Measurements from ENCODE around the gene CARNS1. TPM values are rescaled to one million over a fixed set of nuclear protein-coding genes. Genes with fewer than 3 reads are reported as not detected.
"Not testable (repeated sequence)": the region's sequence is repeated elsewhere in the genome, so short reads cannot be mapped to it uniquely, and the experiment has no call there.

The CARNS1 gene
- total RNA-seq, 2 experiments from 2014 or later = 4.8 to 4.9 TPM

- H3K36me3 Mint-ChIP-seq (ENCODE audit: low read depth) = peaks cover 63% of the 10 kb centered on the region
- H3K27me3 Mint-ChIP-seq (ENCODE audit: low read depth) = no peaks in the 10 kb centered on the region
- peak overlapping the region; percentile 63 for H3K4me3 Mint-ChIP-seq
- ATAC-seq = no peak
- DNase-seq = no peak
- peaks cover 70% of the 10 kb centered on the region for H3K4me1 Mint-ChIP-seq (ENCODE audit: low read depth)
- ChIA-PET CTCF (interaction anchor here (0.7 to 31.4 kb wide), 3 partner anchors 16 to 41 kb away, joined by 3 to 998 read pairs (median 7); partner anchors contain the start of gene POLD4), POLR2A (interaction anchor here (0.6 to 3.2 kb wide), 4 partner anchors 11 to 422 kb away, joined by 3 to 11 read pairs (median 4); partner anchors contain the start of gene PTPRCAP)
- peak overlapping the region; percentile 89 for H3K27ac Mint-ChIP-seq
- H3K9me3 Mint-ChIP-seq (ENCODE audit: insufficient read depth) = no peaks in the 10 kb centered on the region
Measured at GRCh38 chr11:67397986-67398660, 17.4 kb upstream of the CARNS1 start.

- DNase-seq (no peak), ATAC-seq (no peak)
- ChIA-PET POLR2A (interaction anchor here (3.2 to 6.9 kb wide), 2 partner anchors 38 to 39 kb away, joined by 11 to 109 read pairs; partner anchors contain the start of gene PTPRCAP), CTCF (interaction anchor here (0.8 to 31.4 kb wide), 4 partner anchors 17 to 53 kb away, joined by 4 to 998 read pairs (median 20); partner anchors contain the start of gene POLD4)
- no peaks in the 10 kb centered on the region for H3K27me3 Mint-ChIP-seq (ENCODE audit: low read depth)
- H3K4me3 Mint-ChIP-seq = peak overlapping the region; percentile 40
- H3K4me1 Mint-ChIP-seq (ENCODE audit: low read depth) = peaks cover 68% of the 10 kb centered on the region
- peaks cover 59% of the 10 kb centered on the region for H3K36me3 Mint-ChIP-seq (ENCODE audit: low read depth)
- H3K27ac Mint-ChIP-seq = peak overlapping the region; percentile 64
- H3K9me3 Mint-ChIP-seq (ENCODE audit: insufficient read depth) = no peaks in the 10 kb centered on the region
Measured at GRCh38 chr11:67398661-67399563, 16.6 kb upstream of the CARNS1 start.

GRCh38 chr11:67400251-67400941 lies 15.1 kb upstream of the CARNS1 start:
- H3K27me3 Mint-ChIP-seq (ENCODE audit: low read depth) = no peaks in the 10 kb centered on the region
- no peak for ATAC-seq
- H3K9me3 Mint-ChIP-seq (ENCODE audit: insufficient read depth) = no peaks in the 10 kb centered on the region
- ChIA-PET POLR2A (interaction anchor here (0.6 to 6.9 kb wide), 11 partner anchors 9 to 161 kb away, joined by 3 to 109 read pairs (median 27); partner anchors contain the start of genes CDK2AP2, POLD4, PTPRCAP and RAD9A), CTCF (interaction anchor here (0.8 to 5.7 kb wide), 15 partner anchors 9 to 184 kb away, joined by 3 to 73 read pairs (median 9); partner anchors contain the start of genes AIP, GSTP1, PITPNM1 and POLD4)
- DNase-seq = no peak
- H3K27ac Mint-ChIP-seq = peak overlapping the region; percentile 86
- peak overlapping the region; percentile 90 for H3K4me3 Mint-ChIP-seq
- peaks cover 64% of the 10 kb centered on the region for H3K4me1 Mint-ChIP-seq (ENCODE audit: low read depth)
- peaks cover 64% of the 10 kb centered on the region for H3K36me3 Mint-ChIP-seq (ENCODE audit: low read depth)

- peak overlapping the region; percentile 90 for H3K4me3 Mint-ChIP-seq
- no peaks in the 10 kb centered on the region for H3K27me3 Mint-ChIP-seq (ENCODE audit: low read depth)
- CTCF ChIA-PET = interaction anchor here (0.6 to 5.7 kb wide), 28 partner anchors 9 to 229 kb away, joined by 3 to 73 read pairs (median 5); partner anchors contain the start of genes AIP, CDK2AP2, GSTP1 and NUDT8
- peak overlapping the region; percentile 86 for H3K27ac Mint-ChIP-seq
- H3K9me3 Mint-ChIP-seq (ENCODE audit: insufficient read depth) = no peaks in the 10 kb centered on the region
- ATAC-seq (no peak), DNase-seq (no peak)
- H3K36me3 Mint-ChIP-seq (ENCODE audit: low read depth) = peaks cover 66% of the 10 kb centered on the region
- peaks cover 65% of the 10 kb centered on the region for H3K4me1 Mint-ChIP-seq (ENCODE audit: low read depth)
- POLR2A ChIA-PET = interaction anchor here (1.0 to 6.9 kb wide), 13 partner anchors 10 to 139 kb away, joined by 3 to 109 read pairs (median 8); partner anchors contain the start of genes CDK2AP2, POLD4, PTPRCAP and RAD9A
Measured at GRCh38 chr11:67400942-67401494, 14.5 kb upstream of the CARNS1 start.

GRCh38 chr11:67401495-67402191 lies 13.8 kb upstream of the CARNS1 start, which contains the start of gene PPP1CA:
Gene PPP1CA (minus strand): TSS chr11:67401858. CDS start chr11:67401782, 76 bp downstream.
- peaks cover 65% of the 10 kb centered on the region for H3K4me1 Mint-ChIP-seq (ENCODE audit: low read depth)

GRCh38 chr11:67402192-67402839 lies 13.2 kb upstream of the CARNS1 start:
- ChIA-PET CTCF (interaction anchor here (0.8 to 5.7 kb wide), 25 partner anchors 11 to 228 kb away, joined by 3 to 73 read pairs (median 5); partner anchors contain the start of genes AIP, CDK2AP2, GSTP1 and NUDT8), POLR2A (interaction anchor here (0.6 to 6.9 kb wide), 16 partner anchors 10 to 140 kb away, joined by 3 to 109 read pairs (median 7); partner anchors contain the start of genes AIP, CDK2AP2, PITPNM1 and POLD4)
- H3K27ac Mint-ChIP-seq = peak overlapping the region; percentile 93
- peak; percentile 20 for DNase-seq
- peaks cover 68% of the 10 kb centered on the region for H3K36me3 Mint-ChIP-seq (ENCODE audit: low read depth)
- H3K9me3 Mint-ChIP-seq (ENCODE audit: insufficient read depth); H3K27me3 Mint-ChIP-seq (ENCODE audit: low read depth); ATAC-seq: not testable (repeated sequence)
- peak overlapping the region; percentile 62 for H3K4me3 Mint-ChIP-seq
- H3K4me1 Mint-ChIP-seq (ENCODE audit: low read depth) = peaks cover 66% of the 10 kb centered on the region

More at GRCh38 chr11:67401495-67402191, 13.8 kb upstream of the CARNS1 start, which contains the start of gene PPP1CA:
- Mint-ChIP-seq H3K27ac (peak within 1 kb of the TSS; percentile 93), H3K27me3 (ENCODE audit: low read depth) (no peaks in the 10 kb centered on the region), H3K9me3 (ENCODE audit: insufficient read depth) (no peaks in the 10 kb centered on the region), H3K4me3 (peak within 1 kb of the TSS; percentile 90), H3K36me3 (ENCODE audit: low read depth) (peaks cover 67% of the 10 kb centered on the region)
- POLR2A ChIA-PET = interaction anchor here (0.6 to 6.9 kb wide), 16 partner anchors 10 to 140 kb away, joined by 3 to 109 read pairs (median 7); partner anchors contain the start of genes AIP, CDK2AP2, PITPNM1 and POLD4
- CTCF ChIA-PET = interaction anchor here (0.6 to 5.7 kb wide), 29 partner anchors 10 to 228 kb away, joined by 3 to 73 read pairs (median 5); partner anchors contain the start of genes AIP, CDK2AP2, GSTP1 and NUDT8
- ATAC-seq (peak; percentile 74), DNase-seq (peak; percentile 92)

- DNase-seq; H3K27me3 Mint-ChIP-seq (ENCODE audit: low read depth); ATAC-seq; H3K9me3 Mint-ChIP-seq (ENCODE audit: insufficient read depth): not testable (repeated sequence)
- CTCF ChIA-PET = interaction anchor here (0.7 to 5.7 kb wide), 9 partner anchors 9 to 211 kb away, joined by 3 to 73 read pairs (median 6); partner anchors contain the start of genes POLD4, PTPRCAP and RAD9A
- Mint-ChIP-seq H3K4me3 (peak overlapping the region; percentile 92), H3K4me1 (ENCODE audit: low read depth) (peaks cover 66% of the 10 kb centered on the region), H3K36me3 (ENCODE audit: low read depth) (peaks cover 68% of the 10 kb centered on the region), H3K27ac (peak overlapping the region; percentile 93)
- POLR2A ChIA-PET = interaction anchor here (0.6 to 6.9 kb wide), 11 partner anchors 9 to 212 kb away, joined by 3 to 109 read pairs (median 27); partner anchors contain the start of genes POLD4, PTPRCAP, RAD9A and RPS6KB2
Measured at GRCh38 chr11:67403085-67403484, 12.4 kb upstream of the CARNS1 start.

GRCh38 chr11:67404515-67405195 lies 10.8 kb upstream of the CARNS1 start:
- ATAC-seq (no peak), DNase-seq (peak; percentile 79)
- Mint-ChIP-seq H3K4me1 (ENCODE audit: low read depth) (peaks cover 64% of the 10 kb centered on the region), H3K36me3 (ENCODE audit: low read depth) (peaks cover 64% of the 10 kb centered on the region), H3K9me3 (ENCODE audit: insufficient read depth) (no peaks in the 10 kb centered on the region), H3K27ac (peak overlapping the region; percentile 93), H3K27me3 (ENCODE audit: low read depth) (no peaks in the 10 kb centered on the region), H3K4me3 (peak overlapping the region; percentile 92)
- ChIA-PET POLR2A (interaction anchor here (0.6 to 6.9 kb wide), 12 partner anchors 8 to 127 kb away, joined by 3 to 109 read pairs (median 10); partner anchors contain the start of genes AIP, PTPRCAP, RAD9A and RPS6KB2), CTCF (interaction anchor here (0.6 to 5.7 kb wide), 11 partner anchors 8 to 101 kb away, joined by 3 to 73 read pairs (median 5); partner anchors contain the start of genes PITPNM1, PTPRCAP, RPS6KB2 and TMEM134)

- Mint-ChIP-seq H3K4me1 (ENCODE audit: low read depth) (peaks cover 67% of the 10 kb centered on the region), H3K4me3 (peak overlapping the region; percentile 92), H3K9me3 (ENCODE audit: insufficient read depth) (no peaks in the 10 kb centered on the region), H3K27me3 (ENCODE audit: low read depth) (no peaks in the 10 kb centered on the region), H3K36me3 (ENCODE audit: low read depth) (peaks cover 63% of the 10 kb centered on the region), H3K27ac (peak overlapping the region; percentile 93)
- ATAC-seq (no peak), DNase-seq (peak; percentile 55)
- CTCF ChIA-PET = interaction anchor here (0.6 to 5.7 kb wide), 7 partner anchors 14 to 100 kb away, joined by 3 to 73 read pairs (median 5); partner anchors contain the start of genes PITPNM1, PTPRCAP and RPS6KB2
- POLR2A ChIA-PET = interaction anchor here (1.7 to 6.9 kb wide), 8 partner anchors 9 to 80 kb away, joined by 3 to 109 read pairs (median 20); partner anchors contain the start of genes PTPRCAP, RAD9A and RPS6KB2
Measured at GRCh38 chr11:67405196-67405567, 10.3 kb upstream of the CARNS1 start.
